Fibroblast of villous mesenchyme (primary cell): ENCODE measurements around the gene GABBR1. TPM values are rescaled to one million over a fixed set of nuclear protein-coding genes. Genes with fewer than 3 reads are reported as not detected.

Experiments
- DNase-seq: peaks from one replicate; pipeline ENCODE4 v3.0.0-alpha.2; 2010; ENCODE audit warnings: low read depth
- H3K4me3 ChIP-seq: 2 replicates; pipeline ENCODE4 v1.5.1; 2011; ENCODE audit warnings: low read depth, mild to moderate bottlenecking, low read length
- CTCF ChIP-seq: IDR thresholded peaks from 2 replicates; pipeline ENCODE4 v1.5.1; 2012; ENCODE audit warnings: low read depth, mild to moderate bottlenecking, low read length; ENCODE audit not compliant: insufficient read depth
- total RNA-seq: library from RNA; depleted of rRNA; stranded (reverse); fragments of >200 nt; gene quantifications from 2 replicates; pipeline ENCODE4 v1.2.3, GENCODE V29; 2012

GABBR1 gene
- total RNA-seq, 1 donor: 12.5 TPM

GRCh38 chr6:29653452-29654038, 20.6 kb upstream of the GABBR1 start:
- H3K4me3 ChIP-seq: no peak overlapping the region
- TF ChIP-seq CTCF: peak; percentile 74
- peak; percentile 84 for DNase-seq

GRCh38 chr6:29652198-29652584, 19.2 kb upstream of the GABBR1 start:
- no peak overlapping the region for H3K4me3 ChIP-seq
- no peak for TF ChIP-seq CTCF
- DNase-seq: no peak

GRCh38 chr6:29651413-29652197, 18.6 kb upstream of the GABBR1 start:
- DNase-seq: peak; percentile 47
- peak; percentile 65 for TF ChIP-seq CTCF
- no peak overlapping the region for H3K4me3 ChIP-seq

GRCh38 chr6:29649701-29650673, 17.0 kb upstream of the GABBR1 start:
- TF ChIP-seq CTCF: peak; percentile 92
- peak; percentile 96 for DNase-seq
- H3K4me3 ChIP-seq: peak overlapping the region; percentile 60

GRCh38 chr6:29647927-29648642, 15.1 kb upstream of the GABBR1 start:
- H3K4me3 ChIP-seq: no peak overlapping the region
- peak; percentile 46 for DNase-seq
- peak; percentile 74 for TF ChIP-seq CTCF
